IMR-90 (cell line): ENCODE data around the gene RGSL1. TPM values are rescaled to one million over a fixed set of nuclear protein-coding genes. Genes with fewer than 3 reads are reported as not detected.

Experiments used
- ATAC-seq: fragments of 200-7000 bp; cut with Tn5 transposase; 2 replicates; pipeline ENCODE4 v1.9.1; 2020; ENCODE audit warnings: low read depth, mild to moderate bottlenecking, moderate library complexity
- BruUV-seq: library from RNA; stranded (reverse); fragments of 400-500 nt; replicated peaks from 2 replicates; lab custom pipeline; 2021; lab: Mats Ljungman, UMichigan
- CTCF ChIA-PET: fragments of 300-600 bp; formaldehyde crosslinking; extraction: SDS; loops from one replicate; lab custom pipeline; 2021; ENCODE audit warnings: antibody characterized with exemption; lab: Yijun Ruan, JAX
- POLR2A ChIA-PET: fragments of 300-600 bp; sonication (Branson Sonifier 250); formaldehyde crosslinking; loops from one replicate; lab custom pipeline; 2022; ENCODE audit warnings: antibody characterized with exemption; ENCODE audit not compliant: unreplicated experiment; lab: Charles Lee
- DNase-seq: peaks from one replicate; pipeline ENCODE4 v3.0.0; 2013
- H2AFZ ChIP-seq: replicated peaks from 2 replicates; pipeline ENCODE3; 2013; ENCODE audit warnings: low read length, mild to moderate bottlenecking; ENCODE audit not compliant: poor library complexity
- H2AK5ac ChIP-seq: 2 replicates; pipeline ENCODE4 v1.6.1; 2013; ENCODE audit warnings: low read depth, low read length, inconsistent platforms
- H2AK9ac ChIP-seq: replicated peaks from 2 replicates; pipeline ENCODE3; 2013; ENCODE audit warnings: mild to moderate bottlenecking, low read depth, low read length, moderate library complexity; ENCODE audit not compliant: poor library complexity
- H2BK120ac ChIP-seq: 2 replicates; pipeline ENCODE4 v1.6.1; 2013; ENCODE audit warnings: low read depth, low read length, inconsistent platforms
- H2BK15ac ChIP-seq: 3 replicates; pipeline ENCODE4 v1.6.1; 2013; ENCODE audit warnings: low read depth, low read length, inconsistent platforms
- H2BK20ac ChIP-seq: 2 replicates; pipeline ENCODE4 v1.6.1; 2013; ENCODE audit warnings: low read depth, mild to moderate bottlenecking, inconsistent platforms, low read length, moderate library complexity
- H2BK5ac ChIP-seq: 2 replicates; pipeline ENCODE4 v1.6.1; 2013; ENCODE audit warnings: mild to moderate bottlenecking, low read depth, low read length, inconsistent platforms; ENCODE audit not compliant: poor library complexity, severe bottlenecking
- H3K14ac ChIP-seq: replicated peaks from 2 replicates; pipeline ENCODE4 v1.6.1; 2013; ENCODE audit warnings: low read depth, low read length, inconsistent platforms
- H3K18ac ChIP-seq: 2 replicates; pipeline ENCODE4 v1.6.1; 2013; ENCODE audit warnings: low read depth, low read length, control low read depth
- H3K23ac ChIP-seq: 2 replicates; pipeline ENCODE4 v1.6.1; 2013; ENCODE audit warnings: low read depth, low read length, inconsistent platforms
- H3K27ac ChIP-seq: 2 replicates; pipeline ENCODE4 v1.5.1; 2013; ENCODE audit warnings: mild to moderate bottlenecking, control low read depth, low read length; ENCODE audit not compliant: insufficient read depth
- H3K27me3 ChIP-seq: 2 replicates; pipeline ENCODE4 v1.6.1; 2013; ENCODE audit warnings: low read length; ENCODE audit not compliant: control insufficient read depth, insufficient read depth
- H3K36me3 ChIP-seq: 2 replicates; pipeline ENCODE4 v1.6.1; 2013; ENCODE audit warnings: low read length, mixed read lengths; ENCODE audit not compliant: control insufficient read depth, insufficient read depth
- H3K4ac ChIP-seq: 2 replicates; pipeline ENCODE4 v1.6.1; 2013; ENCODE audit warnings: low read depth, low read length, inconsistent platforms
- H3K4me1 ChIP-seq: 2 replicates; pipeline ENCODE4 v1.6.1; 2013; ENCODE audit warnings: low read length, mixed read lengths; ENCODE audit not compliant: control insufficient read depth, insufficient read depth
- H3K4me2 ChIP-seq: 2 replicates; pipeline ENCODE4 v1.6.1; 2013; ENCODE audit warnings: low read depth, mild to moderate bottlenecking, control low read depth, low read length, moderate library complexity
- H3K4me3 ChIP-seq: 2 replicates; pipeline ENCODE4 v1.5.1; 2013; ENCODE audit warnings: low read depth, mild to moderate bottlenecking, control low read depth, low read length, moderate library complexity; ENCODE audit not compliant: insufficient read depth
- H3K56ac ChIP-seq: 2 replicates; pipeline ENCODE4 v1.6.1; 2013; ENCODE audit warnings: low read length, inconsistent platforms; ENCODE audit not compliant: insufficient read depth; ENCODE audit errors: extremely low read depth
- H3K79me1 ChIP-seq, 2 experiments: 2 replicates each; pipeline ENCODE4 v1.6.1; 2013; ENCODE audit warnings: low read length in 2 of 2, inconsistent platforms in 1 of 2, low read depth in 1 of 2
- H3K9ac ChIP-seq: 2 replicates; pipeline ENCODE4 v1.6.1; 2013; ENCODE audit warnings: low read depth, low read length, control low read depth
- H3K9me1 ChIP-seq: 2 replicates; pipeline ENCODE4 v1.6.1; 2013; ENCODE audit warnings: low read length, inconsistent platforms; ENCODE audit not compliant: insufficient read depth
- H3K9me3 ChIP-seq: 2 replicates; pipeline ENCODE4 v1.6.1; 2013; ENCODE audit warnings: low read length; ENCODE audit not compliant: control insufficient read depth, insufficient read depth
- H4K20me1 ChIP-seq: 2 replicates; pipeline ENCODE4 v1.6.1; 2013; ENCODE audit warnings: low read length, inconsistent platforms; ENCODE audit not compliant: insufficient read depth
- H4K5ac ChIP-seq: 2 replicates; pipeline ENCODE4 v1.6.1; 2013; ENCODE audit warnings: mild to moderate bottlenecking, low read depth, low read length, control low read depth
- H4K8ac ChIP-seq, 2 experiments: 2 replicates each; pipeline ENCODE4 v1.6.1; 2013; ENCODE audit warnings: low read depth in 2 of 2, low read length in 2 of 2, control low read depth in 1 of 2, inconsistent platforms in 1 of 2
- H4K91ac ChIP-seq: 2 replicates; pipeline ENCODE4 v1.6.1; 2013; ENCODE audit warnings: low read depth, low read length, inconsistent platforms; ENCODE audit not compliant: insufficient read depth
- BHLHE40 ChIP-seq: fragments of 150-350 bp; IDR thresholded peaks from 2 replicates; pipeline ENCODE4 v1.6.1; 2016; ENCODE audit warnings: mild to moderate bottlenecking, low read depth, low read length
- CEBPB ChIP-seq: IDR thresholded peaks from 2 replicates; pipeline ENCODE4 v1.6.1; 2012; ENCODE audit warnings: low read depth, low read length, improper control_type of control experiment
- CHD1 ChIP-seq: IDR thresholded peaks from 2 replicates; pipeline ENCODE4 v1.6.1; 2012; ENCODE audit warnings: low read depth, low read length, improper control_type of control experiment
- POLR2A ChIP-seq: IDR thresholded peaks from 2 replicates; pipeline ENCODE4 v1.6.1; 2012; ENCODE audit warnings: mild to moderate bottlenecking, low read depth, low read length
- RAD21 ChIP-seq: IDR thresholded peaks from 2 replicates; pipeline ENCODE4 v1.6.1; 2012; ENCODE audit warnings: low read length, improper control_type of control experiment
- RFX5 ChIP-seq: IDR thresholded peaks from 2 replicates; pipeline ENCODE4 v1.8.0; 2012; ENCODE audit warnings: low read depth, mild to moderate bottlenecking, low read length, moderate library complexity
- SMC3 ChIP-seq: fragments of 150-350 bp; IDR thresholded peaks from 2 replicates; pipeline ENCODE4 v1.6.1; 2016; ENCODE audit warnings: low read depth, mild to moderate bottlenecking, antibody characterized with exemption, low read length, moderate library complexity
- WGBS, 2 experiments: methylation state at CpG; one replicate each; pipeline versions ENCODE4 v1.1.5 to v1.1.7; 2013; ENCODE audit warnings: missing lambda C conversion rate in 2 of 2; ENCODE audit not compliant: insufficient read length in 1 of 2; ENCODE audit errors: extremely low coverage in 2 of 2; 5-methylcytosine and 5-hydroxymethylcytosine counted together
- dilution Hi-C: fragments of 300-500 bp; cut with HindIII; formaldehyde crosslinking; loops from one replicate; pipeline ENCODE4 v1.14.3; 2018; ENCODE audit warnings: low sequenced_read_pairs; ENCODE audit not compliant: unreplicated experiment
- in situ Hi-C: fragments of 300-500 bp; cut with MboI; formaldehyde crosslinking; loops from 3 replicates; pipeline ENCODE4 v1.14.3; 2019; ENCODE audit warnings: low sequenced_read_pairs, inconsistent platforms, mixed read lengths
- intact Hi-C: fragments of 100-400 bp; cut with micrococcal nuclease; formaldehyde crosslinking; loops from 2 replicates; pipeline ENCODE4 v1.10.0; 2022
- polyA plus RNA-seq, 3 experiments: library from polyadenylated mRNA; depleted of rRNA; stranded (reverse); fragments of >200 nt; gene quantifications; 2 replicates each; pipeline ENCODE4 v1.2.3, GENCODE V29; 2012; ENCODE audit warnings: low replicate concordance in 1 of 3
- total RNA-seq: library from RNA; depleted of rRNA; stranded (reverse); fragments of >200 nt; gene quantifications from 2 replicates; pipeline ENCODE4 v1.2.3, GENCODE V29; 2012
- TF ChIP-seq, protein P1 (sequence below): fragments of 150-350 bp; IDR thresholded peaks from 2 replicates; pipeline ENCODE4 v1.6.1; 2016; ENCODE audit warnings: low read depth, mild to moderate bottlenecking, low read length, moderate library complexity, borderline replicate concordance

RGSL1 gene
- total and polyA plus RNA-seq, 2 of the 4 experiments (the other 2 are of a cell fraction): not detected

DNA sequence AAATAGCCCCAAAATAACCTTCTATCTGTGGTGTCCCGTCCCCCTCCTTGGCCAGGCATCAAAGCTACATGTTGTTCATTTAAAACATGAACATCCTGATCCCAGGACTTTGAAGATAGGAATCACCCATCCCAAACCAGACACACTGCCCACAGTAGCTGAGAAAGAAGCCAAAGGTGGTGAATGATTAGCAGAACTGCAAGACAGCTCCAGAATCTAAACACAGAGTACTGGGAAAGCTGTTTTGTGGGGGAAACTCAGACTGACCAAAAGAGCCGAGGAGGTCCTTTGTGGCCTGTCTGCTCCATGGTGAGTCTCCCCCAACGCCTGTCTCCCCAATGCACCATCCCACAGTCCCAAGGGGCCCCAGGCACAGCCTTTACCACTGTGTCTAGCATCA, 42.2 kb upstream of the RGSL1 start:
- intact Hi-C loops (no loop called here), in situ Hi-C loops (no loop called here), dilution Hi-C loops (no loop called here)
- no peaks in the 10 kb centered on the region for H3K4me1 ChIP-seq
- H3K9me3 ChIP-seq: no peaks in the 10 kb centered on the region
- TF ChIP-seq POLR2A: no peak
- no peak for TF ChIP-seq RFX5
- TF ChIP-seq BHLHE40: no peak
- TF ChIP-seq, protein P1, sequence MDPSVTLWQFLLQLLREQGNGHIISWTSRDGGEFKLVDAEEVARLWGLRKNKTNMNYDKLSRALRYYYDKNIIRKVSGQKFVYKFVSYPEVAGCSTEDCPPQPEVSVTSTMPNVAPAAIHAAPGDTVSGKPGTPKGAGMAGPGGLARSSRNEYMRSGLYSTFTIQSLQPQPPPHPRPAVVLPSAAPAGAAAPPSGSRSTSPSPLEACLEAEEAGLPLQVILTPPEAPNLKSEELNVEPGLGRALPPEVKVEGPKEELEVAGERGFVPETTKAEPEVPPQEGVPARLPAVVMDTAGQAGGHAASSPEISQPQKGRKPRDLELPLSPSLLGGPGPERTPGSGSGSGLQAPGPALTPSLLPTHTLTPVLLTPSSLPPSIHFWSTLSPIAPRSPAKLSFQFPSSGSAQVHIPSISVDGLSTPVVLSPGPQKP: no peak
- no peak for TF ChIP-seq RAD21
- no peak for TF ChIP-seq SMC3
- TF ChIP-seq CHD1: no peak
- no peak for TF ChIP-seq CEBPB
- H3K4me2 ChIP-seq: no peak overlapping the region
- no peaks in the 10 kb centered on the region for H3K79me1 ChIP-seq
- no peak overlapping the region for H3K4me3 ChIP-seq
- CTCF ChIA-PET: no interaction called here
- no peak overlapping the region for H3K23ac ChIP-seq
- H2BK15ac ChIP-seq: no peak overlapping the region
- H3K4ac ChIP-seq: no peak overlapping the region
- H4K8ac ChIP-seq: no peak overlapping the region
- ATAC-seq (no peak), DNase-seq (no peak)
- POLR2A ChIA-PET: no interaction called here
- no peak overlapping the region for H3K9ac ChIP-seq
- no peak overlapping the region for H3K27ac ChIP-seq
- no peak overlapping the region for H3K18ac ChIP-seq
- no peak overlapping the region for H2BK20ac ChIP-seq
- H2AFZ ChIP-seq: no peak overlapping the region
- H3K14ac ChIP-seq: no peak overlapping the region
- H4K20me1 ChIP-seq: no peaks in the 10 kb centered on the region
- no peak overlapping the region for H2AK9ac ChIP-seq
- no peaks in the 10 kb centered on the region for H3K9me1 ChIP-seq
- BruUV-seq: no TSS peak
- H2AK5ac ChIP-seq: no peak overlapping the region
- no peak overlapping the region for H4K5ac ChIP-seq
- peaks cover 2% of the 10 kb centered on the region; the same call in 1 of the 2 replicates for H3K27me3 ChIP-seq
- no peak overlapping the region for H2BK5ac ChIP-seq
- H2BK120ac ChIP-seq: no peak overlapping the region
- H4K91ac ChIP-seq: no peak overlapping the region
- no CpG with 5 or more reads among the region's 3 CpGs for WGBS, 2 experiments
- H3K56ac ChIP-seq: no peak overlapping the region
- H3K36me3 ChIP-seq: no peaks in the 10 kb centered on the region
